Retinal pigment epithelial cell (primary cell): ENCODE results near the gene TNIP1.

ENCODE experiments used
- DNase-seq: peaks from one replicate; pipeline ENCODE4 v3.0.0-alpha.2; 2010; ENCODE audit warnings: low read depth
- H3K4me3 ChIP-seq: 2 replicates; pipeline ENCODE4 v1.5.1; 2011; ENCODE audit warnings: mild to moderate bottlenecking, low read length, control low read depth, moderate library complexity
- CTCF ChIP-seq: conservative IDR thresholded peaks from 2 replicates; pipeline ENCODE4 v1.5.1; 2011; ENCODE audit warnings: low read depth, low read length, control low read depth, inconsistent platforms

The TNIP1 gene

GRCh38 chr5:151034422-151035379 lies 46.1 kb downstream of the TNIP1 start:
- TF ChIP-seq CTCF: no peak
- DNase-seq: no peak
- H3K4me3 ChIP-seq: no peak overlapping the region

- no peak for TF ChIP-seq CTCF
- H3K4me3 ChIP-seq: no peak overlapping the region
- DNase-seq: no peak
These were observed 47.5 kb downstream of the TNIP1 start for GRCh38 chr5:151033217-151033934.

GRCh38 chr5:151031554-151031953 lies 49.3 kb downstream of the TNIP1 start:
- H3K4me3 ChIP-seq: no peak overlapping the region
- no peak for TF ChIP-seq CTCF
- no peak for DNase-seq

GRCh38 chr5:151030379-151030778 lies 50.5 kb downstream of the TNIP1 start:
- DNase-seq: no peak
- no peak for TF ChIP-seq CTCF
- H3K4me3 ChIP-seq: no peak overlapping the region

- no peak for TF ChIP-seq CTCF
- no peak for DNase-seq
- no peak overlapping the region for H3K4me3 ChIP-seq
These were observed 50.8 kb downstream of the TNIP1 start for GRCh38 chr5:151030056-151030336.

- TF ChIP-seq CTCF: no peak
- H3K4me3 ChIP-seq: no peak overlapping the region
- no peak for DNase-seq
These were observed 51.4 kb downstream of the TNIP1 start for GRCh38 chr5:151029179-151030055.
